Lower leg skin (tissue), 4 donors: Measurements from ENCODE around the gene PIAS4. TPM values are rescaled to one million over a fixed set of nuclear protein-coding genes. Genes with fewer than 3 reads are reported as not detected.
A peak's percentile ranks its signal among the peaks of the same experiment; 100 is the strongest.

ENCODE experiments used
- DNase-seq, 2 donors: peaks; one replicate each; pipeline ENCODE4 v3.0.0-alpha.2; 2019; ENCODE audit warnings: low spot score in 2 of 2
- H3K4me3 ChIP-seq: fragments of 200-600 bp; sonication (generic); 2 replicates; pipeline ENCODE4 v1.5.1; 2017; ENCODE audit warnings: mild to moderate bottlenecking, low read depth; ENCODE audit not compliant: poor library complexity, severe bottlenecking
- CTCF ChIP-seq, 3 donors: fragments of 450-650 bp; IDR thresholded peaks; one replicate each; pipeline ENCODE4 v1.5.1; 2016; ENCODE audit warnings: antibody characterized with exemption in 3 of 3, mild to moderate bottlenecking in 3 of 3, moderate library complexity in 2 of 3
- POLR2A ChIP-seq, 2 donors: fragments of 450-650 bp; IDR thresholded peaks; one replicate each; pipeline ENCODE4 v1.6.1; 2016 to 2017; ENCODE audit warnings: antibody characterized with exemption in 2 of 2, mild to moderate bottlenecking in 1 of 2, moderate library complexity in 1 of 2
- WGBS, 2 donors: methylation state at CpG; one replicate each; pipeline ENCODE4 v1.1.5; 2018; 5-methylcytosine and 5-hydroxymethylcytosine counted together
- intact Hi-C: fragments of 100-400 bp; cut with DNase I; formaldehyde crosslinking; loops from one replicate; pipeline ENCODE4 v1.15.0; 2023; ENCODE audit warnings: low total_unique reads
- total RNA-seq, 4 donors: library from RNA; depleted of rRNA; stranded (reverse); fragments of >200 nt; gene quantifications; one replicate each; pipeline ENCODE4 v1.1.0, GENCODE V29; 2016

PIAS4 gene
- total RNA-seq, 4 donors from 2014 or later, result 20.8 to 35.1 (median 26.9) TPM

- no peak for TF ChIP-seq POLR2A (IDR thresholded peaks at IDR 0.05)
- TF ChIP-seq CTCF (IDR thresholded peaks at IDR 0.05), result no peak
- no peak for DNase-seq
- intact Hi-C loops, result no loop called here
- peak overlapping the region; percentile 26 for H3K4me3 ChIP-seq
- WGBS, 2 donors, result 4 to 8% methylated on average over 25 to 29 of the region's 33 CpGs
Measured at GRCh38 chr19:4077800-4078684, 70.5 kb downstream of the PIAS4 start.

- intact Hi-C loops, result no loop called here
- no peak overlapping the region for H3K4me3 ChIP-seq
- 77 to 81% methylated on average over 6 of the region's 6 CpGs for WGBS, 2 donors
- no peak for TF ChIP-seq POLR2A (IDR thresholded peaks at IDR 0.05)
- TF ChIP-seq CTCF (IDR thresholded peaks at IDR 0.05), result no peak
- no peak for DNase-seq
Measured at GRCh38 chr19:4080473-4080872, 72.9 kb downstream of the PIAS4 start.

GRCh38 chr19:4081441-4082129 lies 74.0 kb downstream of the PIAS4 start:
- DNase-seq, result no peak
- TF ChIP-seq POLR2A (IDR thresholded peaks at IDR 0.05) (no peak), CTCF (IDR thresholded peaks at IDR 0.05) (no peak)
- intact Hi-C loops, result no loop called here
- WGBS, 2 donors, result 14 to 39% methylated on average over 2 of the region's 2 CpGs
- no peak overlapping the region for H3K4me3 ChIP-seq

- intact Hi-C loops, result no loop called here
- no peak overlapping the region for H3K4me3 ChIP-seq
- WGBS, 2 donors, result 86 to 87% methylated on average over 8 to 9 of the region's 9 CpGs
- no peak for TF ChIP-seq POLR2A (IDR thresholded peaks at IDR 0.05)
- no peak for TF ChIP-seq CTCF (IDR thresholded peaks at IDR 0.05)
- no peak for DNase-seq
Measured at GRCh38 chr19:4082172-4082571, 74.6 kb downstream of the PIAS4 start.

- intact Hi-C loops, result no loop called here
- no peak overlapping the region for H3K4me3 ChIP-seq
- WGBS, 2 donors, result 59 to 70% methylated on average over 28 of the region's 28 CpGs
- DNase-seq, result no peak
- TF ChIP-seq POLR2A (IDR thresholded peaks at IDR 0.05) (no peak), CTCF (IDR thresholded peaks at IDR 0.05) (no peak)
Measured at GRCh38 chr19:4083677-4084546, 76.4 kb downstream of the PIAS4 start.
